Body of pancreas (tissue), 4 donors: Measurements from ENCODE around the gene KLHL25.

Source experiments
- CTCF ChIP-seq, 7 experiments: fragments of 450-650 bp in 4 of 7; fragments of 200-600 bp in 3 of 7; sonication (generic) in 3 of 7; IDR thresholded peaks; one replicate each; pipeline ENCODE4 v1.5.1; 2016 to 2019; ENCODE audit warnings: antibody characterized with exemption in 7 of 7
- POLR2A ChIP-seq, 3 donors: fragments of 450-650 bp; IDR thresholded peaks; one replicate each; pipeline ENCODE4 v1.6.1; 2016; ENCODE audit warnings: antibody characterized with exemption in 3 of 3, mild to moderate bottlenecking in 2 of 3

GRCh38 chr15:85795337-85796305 lies 896 bp upstream of the KLHL25 start:
- TF ChIP-seq CTCF (IDR thresholded peaks at IDR 0.05): no peak
- TF ChIP-seq POLR2A (IDR thresholded peaks at IDR 0.05): no peak
